ENCODE results near the gene GALR3. TPM values are rescaled to one million over a fixed set of nuclear protein-coding genes. Genes with fewer than 3 reads are reported as not detected.

GALR3 gene, protein sequence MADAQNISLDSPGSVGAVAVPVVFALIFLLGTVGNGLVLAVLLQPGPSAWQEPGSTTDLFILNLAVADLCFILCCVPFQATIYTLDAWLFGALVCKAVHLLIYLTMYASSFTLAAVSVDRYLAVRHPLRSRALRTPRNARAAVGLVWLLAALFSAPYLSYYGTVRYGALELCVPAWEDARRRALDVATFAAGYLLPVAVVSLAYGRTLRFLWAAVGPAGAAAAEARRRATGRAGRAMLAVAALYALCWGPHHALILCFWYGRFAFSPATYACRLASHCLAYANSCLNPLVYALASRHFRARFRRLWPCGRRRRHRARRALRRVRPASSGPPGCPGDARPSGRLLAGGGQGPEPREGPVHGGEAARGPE
- total RNA-seq (not detected), polyA plus RNA-seq (not detected)

DNA sequence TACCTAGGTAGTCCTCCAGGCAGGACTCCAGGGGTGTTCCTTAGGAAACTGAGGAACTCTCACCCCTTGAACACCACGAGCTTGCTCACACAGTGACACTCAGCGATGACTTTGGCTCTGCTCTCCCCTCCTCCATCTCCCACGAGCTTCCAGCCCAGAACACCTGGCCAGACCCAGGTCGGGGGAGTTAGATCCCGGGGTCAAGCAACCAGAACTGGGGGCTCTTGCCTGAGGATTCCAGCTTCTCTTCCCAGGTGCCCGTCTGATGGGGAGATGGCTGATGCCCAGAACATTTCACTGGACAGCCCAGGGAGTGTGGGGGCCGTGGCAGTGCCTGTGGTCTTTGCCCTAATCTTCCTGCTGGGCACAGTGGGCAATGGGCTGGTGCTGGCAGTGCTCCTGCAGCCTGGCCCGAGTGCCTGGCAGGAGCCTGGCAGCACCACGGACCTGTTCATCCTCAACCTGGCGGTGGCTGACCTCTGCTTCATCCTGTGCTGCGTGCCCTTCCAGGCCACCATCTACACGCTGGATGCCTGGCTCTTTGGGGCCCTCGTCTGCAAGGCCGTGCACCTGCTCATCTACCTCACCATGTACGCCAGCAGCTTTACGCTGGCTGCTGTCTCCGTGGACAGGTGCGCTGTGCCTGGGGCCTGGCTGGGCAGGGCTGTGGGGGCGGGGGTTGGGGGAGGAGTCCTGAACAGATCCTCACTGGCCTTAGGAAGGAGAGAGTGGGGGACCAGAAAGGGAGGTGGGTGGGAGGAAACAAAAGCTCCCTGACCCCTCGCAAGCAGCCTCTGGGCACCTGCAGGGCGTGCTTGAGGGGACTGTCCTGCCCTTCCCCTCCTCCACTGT, at the start of gene GALR3:
GALR3 (plus strand) TSS at position 249 of the 852 bp plus-strand sequence; CDS start at position 274, 25 bp downstream.
- Histone ChIP-seq H3K4me3 (ENCODE audit: low read depth in 1 of 3, low read length in 3 of 3) (no peak within 1 kb of the TSS), H3K9me3 (ENCODE audit: control insufficient read depth in 4 of 4, low read length in 3 of 4) (no peaks in the 10 kb centered on the region), H3K27me3 (ENCODE audit: control insufficient read depth in 4 of 4, insufficient read depth in 4 of 4, low read length in 3 of 4) (peaks cover 0 to 4% (median 0%) of the 10 kb centered on the region in 4 donors), H3K27ac (ENCODE audit: low read depth in 1 of 2, low read length in 2 of 2) (no peak within 1 kb of the TSS), H3K4me1 (ENCODE audit: control insufficient read depth in 4 of 4, insufficient read depth in 4 of 4, low read length in 3 of 4) (peaks cover 14 to 44% (median 32%) of the 10 kb centered on the region in 4 donors), H3K9ac (ENCODE audit: low read depth in 1 of 2, low read length in 2 of 2) (no peak within 1 kb of the TSS), H3K36me3 (ENCODE audit: control insufficient read depth in 4 of 4, insufficient read depth in 3 of 4, low read depth in 1 of 4, low read length in 3 of 4) (no peaks in the 10 kb centered on the region)
- TF ChIP-seq NR2F2 (IDR thresholded peaks at IDR 0.05) (no peak), HNF4G (IDR thresholded peaks at IDR 0.05) (no peak), JUND (IDR thresholded peaks at IDR 0.05) (no peak), HNF4A (conservative IDR thresholded peaks at IDR 0.05) (no peak), FOXA1 (IDR thresholded peaks at IDR 0.05) (no peak), RXRA (IDR thresholded peaks at IDR 0.05) (no peak)
- TF ChIP-seq, protein P1, sequence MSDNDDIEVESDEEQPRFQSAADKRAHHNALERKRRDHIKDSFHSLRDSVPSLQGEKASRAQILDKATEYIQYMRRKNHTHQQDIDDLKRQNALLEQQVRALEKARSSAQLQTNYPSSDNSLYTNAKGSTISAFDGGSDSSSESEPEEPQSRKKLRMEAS (IDR thresholded peaks at IDR 0.05) = no peak
- TF ChIP-seq, protein P2, sequence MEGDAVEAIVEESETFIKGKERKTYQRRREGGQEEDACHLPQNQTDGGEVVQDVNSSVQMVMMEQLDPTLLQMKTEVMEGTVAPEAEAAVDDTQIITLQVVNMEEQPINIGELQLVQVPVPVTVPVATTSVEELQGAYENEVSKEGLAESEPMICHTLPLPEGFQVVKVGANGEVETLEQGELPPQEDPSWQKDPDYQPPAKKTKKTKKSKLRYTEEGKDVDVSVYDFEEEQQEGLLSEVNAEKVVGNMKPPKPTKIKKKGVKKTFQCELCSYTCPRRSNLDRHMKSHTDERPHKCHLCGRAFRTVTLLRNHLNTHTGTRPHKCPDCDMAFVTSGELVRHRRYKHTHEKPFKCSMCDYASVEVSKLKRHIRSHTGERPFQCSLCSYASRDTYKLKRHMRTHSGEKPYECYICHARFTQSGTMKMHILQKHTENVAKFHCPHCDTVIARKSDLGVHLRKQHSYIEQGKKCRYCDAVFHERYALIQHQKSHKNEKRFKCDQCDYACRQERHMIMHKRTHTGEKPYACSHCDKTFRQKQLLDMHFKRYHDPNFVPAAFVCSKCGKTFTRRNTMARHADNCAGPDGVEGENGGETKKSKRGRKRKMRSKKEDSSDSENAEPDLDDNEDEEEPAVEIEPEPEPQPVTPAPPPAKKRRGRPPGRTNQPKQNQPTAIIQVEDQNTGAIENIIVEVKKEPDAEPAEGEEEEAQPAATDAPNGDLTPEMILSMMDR (IDR thresholded peaks at IDR 0.05; ENCODE audit: low read depth, low read length, missing input control) = no peak
- TF ChIP-seq, protein P3, sequence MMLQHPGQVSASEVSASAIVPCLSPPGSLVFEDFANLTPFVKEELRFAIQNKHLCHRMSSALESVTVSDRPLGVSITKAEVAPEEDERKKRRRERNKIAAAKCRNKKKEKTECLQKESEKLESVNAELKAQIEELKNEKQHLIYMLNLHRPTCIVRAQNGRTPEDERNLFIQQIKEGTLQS (IDR thresholded peaks at IDR 0.05) = no peak
- DNase-seq (ENCODE audit: low spot score) = no peak
- 58% methylated on average over 21 of the region's 21 CpGs for WGBS

DNA sequence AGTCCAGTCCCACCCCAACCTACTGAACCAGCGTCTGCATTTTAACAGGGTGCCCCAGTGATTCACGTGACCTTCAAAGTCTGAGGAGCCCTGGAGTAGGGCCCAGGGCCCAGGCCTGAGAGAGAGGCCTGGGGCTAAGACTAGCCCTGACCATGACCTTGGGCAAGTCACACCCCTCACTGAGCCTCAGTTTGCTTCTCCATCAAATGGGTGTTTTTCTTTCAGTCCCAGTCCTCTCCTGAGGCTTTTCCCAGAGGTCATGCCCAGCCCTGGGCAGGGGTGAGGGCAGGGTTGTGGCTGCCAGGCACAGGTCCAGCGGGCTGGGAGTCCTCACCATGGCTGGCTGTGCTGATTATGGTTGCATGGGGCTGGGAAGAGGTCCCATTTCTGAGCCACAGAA, 48.5 kb upstream of the GALR3 start:
- peaks cover 0 to 38% (median 16%) of the 10 kb centered on the region in 4 donors for H3K36me3 ChIP-seq (ENCODE audit: control insufficient read depth in 4 of 4, insufficient read depth in 3 of 4, low read depth in 1 of 4, low read length in 3 of 4)
- no peak for DNase-seq (ENCODE audit: low spot score)
- 91% methylated on average over 3 of the region's 3 CpGs for WGBS
- no peak overlapping the region for H3K4me3 ChIP-seq (ENCODE audit: low read depth in 1 of 3, low read length in 3 of 3)
- peaks cover 4 to 10% (median 5%) of the 10 kb centered on the region in 4 donors for H3K4me1 ChIP-seq (ENCODE audit: control insufficient read depth in 4 of 4, insufficient read depth in 4 of 4, low read length in 3 of 4)
- TF ChIP-seq, protein P1 (IDR thresholded peaks at IDR 0.05) = no peak
- TF ChIP-seq HNF4A (conservative IDR thresholded peaks at IDR 0.05) (no peak), RXRA (IDR thresholded peaks at IDR 0.05) (no peak), EGR1 (IDR thresholded peaks at IDR 0.05; ENCODE audit: low read depth in 2 of 2) (no peak), SP1 (IDR thresholded peaks at IDR 0.05) (no peak), FOXA1 (IDR thresholded peaks at IDR 0.05) (no peak), GABPA (IDR thresholded peaks at IDR 0.05 in 1 of 2, conservative IDR thresholded peaks at IDR 0.05 in 1 of 2) (no peak), JUND (IDR thresholded peaks at IDR 0.05) (no peak), TAF1 (conservative IDR thresholded peaks at IDR 0.05) (no peak)
- TF ChIP-seq, protein P4, sequence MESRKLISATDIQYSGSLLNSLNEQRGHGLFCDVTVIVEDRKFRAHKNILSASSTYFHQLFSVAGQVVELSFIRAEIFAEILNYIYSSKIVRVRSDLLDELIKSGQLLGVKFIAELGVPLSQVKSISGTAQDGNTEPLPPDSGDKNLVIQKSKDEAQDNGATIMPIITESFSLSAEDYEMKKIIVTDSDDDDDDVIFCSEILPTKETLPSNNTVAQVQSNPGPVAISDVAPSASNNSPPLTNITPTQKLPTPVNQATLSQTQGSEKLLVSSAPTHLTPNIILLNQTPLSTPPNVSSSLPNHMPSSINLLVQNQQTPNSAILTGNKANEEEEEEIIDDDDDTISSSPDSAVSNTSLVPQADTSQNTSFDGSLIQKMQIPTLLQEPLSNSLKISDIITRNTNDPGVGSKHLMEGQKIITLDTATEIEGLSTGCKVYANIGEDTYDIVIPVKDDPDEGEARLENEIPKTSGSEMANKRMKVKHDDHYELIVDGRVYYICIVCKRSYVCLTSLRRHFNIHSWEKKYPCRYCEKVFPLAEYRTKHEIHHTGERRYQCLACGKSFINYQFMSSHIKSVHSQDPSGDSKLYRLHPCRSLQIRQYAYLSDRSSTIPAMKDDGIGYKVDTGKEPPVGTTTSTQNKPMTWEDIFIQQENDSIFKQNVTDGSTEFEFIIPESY (IDR thresholded peaks at IDR 0.05) = no peak
- TF ChIP-seq, protein P5, sequence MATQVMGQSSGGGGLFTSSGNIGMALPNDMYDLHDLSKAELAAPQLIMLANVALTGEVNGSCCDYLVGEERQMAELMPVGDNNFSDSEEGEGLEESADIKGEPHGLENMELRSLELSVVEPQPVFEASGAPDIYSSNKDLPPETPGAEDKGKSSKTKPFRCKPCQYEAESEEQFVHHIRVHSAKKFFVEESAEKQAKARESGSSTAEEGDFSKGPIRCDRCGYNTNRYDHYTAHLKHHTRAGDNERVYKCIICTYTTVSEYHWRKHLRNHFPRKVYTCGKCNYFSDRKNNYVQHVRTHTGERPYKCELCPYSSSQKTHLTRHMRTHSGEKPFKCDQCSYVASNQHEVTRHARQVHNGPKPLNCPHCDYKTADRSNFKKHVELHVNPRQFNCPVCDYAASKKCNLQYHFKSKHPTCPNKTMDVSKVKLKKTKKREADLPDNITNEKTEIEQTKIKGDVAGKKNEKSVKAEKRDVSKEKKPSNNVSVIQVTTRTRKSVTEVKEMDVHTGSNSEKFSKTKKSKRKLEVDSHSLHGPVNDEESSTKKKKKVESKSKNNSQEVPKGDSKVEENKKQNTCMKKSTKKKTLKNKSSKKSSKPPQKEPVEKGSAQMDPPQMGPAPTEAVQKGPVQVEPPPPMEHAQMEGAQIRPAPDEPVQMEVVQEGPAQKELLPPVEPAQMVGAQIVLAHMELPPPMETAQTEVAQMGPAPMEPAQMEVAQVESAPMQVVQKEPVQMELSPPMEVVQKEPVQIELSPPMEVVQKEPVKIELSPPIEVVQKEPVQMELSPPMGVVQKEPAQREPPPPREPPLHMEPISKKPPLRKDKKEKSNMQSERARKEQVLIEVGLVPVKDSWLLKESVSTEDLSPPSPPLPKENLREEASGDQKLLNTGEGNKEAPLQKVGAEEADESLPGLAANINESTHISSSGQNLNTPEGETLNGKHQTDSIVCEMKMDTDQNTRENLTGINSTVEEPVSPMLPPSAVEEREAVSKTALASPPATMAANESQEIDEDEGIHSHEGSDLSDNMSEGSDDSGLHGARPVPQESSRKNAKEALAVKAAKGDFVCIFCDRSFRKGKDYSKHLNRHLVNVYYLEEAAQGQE (IDR thresholded peaks at IDR 0.05) = no peak
- TF ChIP-seq, protein P3 (IDR thresholded peaks at IDR 0.05) = no peak
- H3K9ac ChIP-seq (ENCODE audit: low read depth in 1 of 2, low read length in 2 of 2) = no peak overlapping the region
- H3K27me3 ChIP-seq (ENCODE audit: control insufficient read depth in 4 of 4, insufficient read depth in 4 of 4, low read length in 3 of 4) = no peaks in the 10 kb centered on the region
- no peaks in the 10 kb centered on the region for H3K9me3 ChIP-seq (ENCODE audit: control insufficient read depth in 4 of 4, low read length in 3 of 4)
- no peak overlapping the region for H3K27ac ChIP-seq (ENCODE audit: low read depth in 1 of 2, low read length in 2 of 2)
